H9 (cell line): ENCODE measurements around the gene ZNF521. TPM values are rescaled to one million over a fixed set of nuclear protein-coding genes. Genes with fewer than 3 reads are reported as not detected.

Experiments
- DNase-seq: peaks from one replicate; pipeline ENCODE4 v3.0.0-alpha.2; 2017
- H2AFZ ChIP-seq: one replicate; pipeline ENCODE4 v1.6.1; 2013; ENCODE audit warnings: mild to moderate bottlenecking, low read length, control low read depth, moderate library complexity
- H2AK5ac ChIP-seq: 2 replicates; pipeline ENCODE4 v1.6.1; 2013; ENCODE audit warnings: low read length, control low read depth, mixed read lengths; ENCODE audit not compliant: insufficient read length
- H2BK120ac ChIP-seq: one replicate; pipeline ENCODE4 v1.6.1; 2013; ENCODE audit warnings: low read depth, mild to moderate bottlenecking, low read length, control low read depth, inconsistent platforms; ENCODE audit not compliant: poor library complexity, severe bottlenecking
- H2BK12ac ChIP-seq: 2 replicates; pipeline ENCODE4 v1.6.1; 2013; ENCODE audit warnings: low read length, control low read depth, mixed read lengths, low read depth; ENCODE audit not compliant: insufficient read length
- H2BK15ac ChIP-seq: 2 replicates; pipeline ENCODE4 v1.6.1; 2013; ENCODE audit warnings: low read depth, low read length, control low read depth
- H2BK20ac ChIP-seq: one replicate; pipeline ENCODE4 v1.6.1; 2013; ENCODE audit warnings: low read depth, mild to moderate bottlenecking, low read length, control low read depth, inconsistent platforms; ENCODE audit not compliant: poor library complexity, severe bottlenecking
- H2BK5ac ChIP-seq: 2 replicates; pipeline ENCODE4 v1.6.1; 2013; ENCODE audit warnings: low read length, control low read depth, mixed read lengths; ENCODE audit not compliant: insufficient read length
- H3K14ac ChIP-seq: 2 replicates; pipeline ENCODE4 v1.6.1; 2013; ENCODE audit warnings: low read length, control low read depth; ENCODE audit not compliant: insufficient read depth
- H3K18ac ChIP-seq: 2 replicates; pipeline ENCODE4 v1.6.1; 2013; ENCODE audit warnings: low read depth, mild to moderate bottlenecking, mixed read lengths, low read length, control low read depth; ENCODE audit not compliant: insufficient read length
- H3K23ac ChIP-seq: 2 replicates; pipeline ENCODE4 v1.6.1; 2013; ENCODE audit warnings: low read length, control low read depth, mixed read lengths, low read depth; ENCODE audit not compliant: insufficient read length
- H3K23me2 ChIP-seq: 2 replicates; pipeline ENCODE4 v1.6.1; 2013; ENCODE audit warnings: low read depth, mild to moderate bottlenecking, mixed read lengths, low read length, control low read depth; ENCODE audit not compliant: insufficient read length, poor library complexity, severe bottlenecking
- H3K27ac ChIP-seq: 2 replicates; pipeline ENCODE4 v1.5.1; 2013; ENCODE audit warnings: low read length, control low read depth, mixed read lengths, low read depth; ENCODE audit not compliant: insufficient read length
- H3K27me3 ChIP-seq: 2 replicates; pipeline ENCODE4 v1.6.1; 2013; ENCODE audit warnings: low read length, control low read depth, inconsistent platforms; ENCODE audit not compliant: insufficient read depth
- H3K4ac ChIP-seq: 2 replicates; pipeline ENCODE4 v1.6.1; 2013; ENCODE audit warnings: low read depth, mild to moderate bottlenecking, control low read depth, inconsistent platforms, low read length, moderate library complexity
- H3K4me1 ChIP-seq: 2 replicates; pipeline ENCODE4 v1.6.1; 2013; ENCODE audit warnings: low read length, control low read depth, inconsistent platforms; ENCODE audit not compliant: insufficient read depth
- H3K4me2 ChIP-seq: 2 replicates; pipeline ENCODE4 v1.6.1; 2013; ENCODE audit warnings: low read length, control low read depth, mixed read lengths; ENCODE audit not compliant: insufficient read length, insufficient read depth
- H3K56ac ChIP-seq: 2 replicates; pipeline ENCODE4 v1.6.1; 2013; ENCODE audit warnings: low read depth, mild to moderate bottlenecking, mixed read lengths, low read length, control low read depth; ENCODE audit not compliant: insufficient read length
- H3K79me1 ChIP-seq: 2 replicates; pipeline ENCODE4 v1.6.1; 2013; ENCODE audit warnings: low read depth, mild to moderate bottlenecking, moderate library complexity, low read length, control low read depth, inconsistent platforms; ENCODE audit not compliant: insufficient read depth, poor library complexity, severe bottlenecking
- H3K79me2 ChIP-seq: 2 replicates; pipeline ENCODE4 v1.6.1; 2013; ENCODE audit warnings: low read length, control low read depth, inconsistent platforms; ENCODE audit not compliant: insufficient read depth
- H3K9ac ChIP-seq: 2 replicates; pipeline ENCODE4 v1.6.1; 2013; ENCODE audit warnings: low read length, control low read depth, mixed read lengths; ENCODE audit not compliant: insufficient read length; ENCODE audit errors: extremely low read depth
- H3K9me3 ChIP-seq: one replicate; pipeline ENCODE4 v1.6.1; 2013; ENCODE audit warnings: low read depth, low read length, inconsistent platforms; ENCODE audit not compliant: control insufficient read depth
- H3T11ph ChIP-seq: one replicate; pipeline ENCODE4 v1.6.1; 2013; ENCODE audit warnings: mild to moderate bottlenecking, low read length, control low read depth, inconsistent platforms
- H4K20me1 ChIP-seq: one replicate; pipeline ENCODE4 v1.6.1; 2013; ENCODE audit not compliant: control insufficient read depth, insufficient read length, insufficient read depth
- H4K5ac ChIP-seq: 2 replicates; pipeline ENCODE4 v1.6.1; 2013; ENCODE audit warnings: low read depth, mild to moderate bottlenecking, mixed read lengths, low read length, control low read depth; ENCODE audit not compliant: insufficient read length
- H4K8ac ChIP-seq: replicated peaks from 2 replicates; pipeline ENCODE4 v1.6.1; 2013; ENCODE audit warnings: low read length, control low read depth, mixed read lengths, low read depth; ENCODE audit not compliant: insufficient read length
- H4K91ac ChIP-seq: 2 replicates; pipeline ENCODE4 v1.6.1; 2013; ENCODE audit warnings: low read depth, mild to moderate bottlenecking, moderate library complexity, mixed read lengths, low read length, control low read depth; ENCODE audit not compliant: insufficient read length
- H3K27ac Mint-ChIP-seq, 3 experiments: 2 replicates in 2 of 3; 3 replicates in 1 of 3; pipeline ENCODE4 v1.8.0; 2020 to 2021; ENCODE audit warnings: mixed read lengths in 3 of 3, mild to moderate bottlenecking in 1 of 3, moderate library complexity in 1 of 3
- H3K27me3 Mint-ChIP-seq: 2 replicates; pipeline ENCODE4 v1.8.0; 2021; ENCODE audit warnings: low read depth, mild to moderate bottlenecking, moderate library complexity, mixed read lengths
- H3K36me3 Mint-ChIP-seq, 3 experiments: 2 replicates in 2 of 3; 3 replicates in 1 of 3; pipeline ENCODE4 v1.8.0; 2020 to 2021; ENCODE audit warnings: low read depth in 3 of 3, mixed read lengths in 3 of 3; ENCODE audit not compliant: insufficient read depth in 1 of 3
- H3K4me1 Mint-ChIP-seq, 2 experiments: 2 replicates each; pipeline ENCODE4 v1.8.0; 2020; ENCODE audit warnings: mixed read lengths in 2 of 2
- H3K4me3 Mint-ChIP-seq, 2 experiments: 2 replicates in 1 of 2; 3 replicates in 1 of 2; pipeline ENCODE4 v1.8.0; 2020 to 2021; ENCODE audit warnings: mild to moderate bottlenecking in 2 of 2, mixed read lengths in 2 of 2, moderate library complexity in 1 of 2
- H3K9me3 Mint-ChIP-seq, 2 experiments: 2 replicates in 1 of 2; 3 replicates in 1 of 2; pipeline ENCODE4 v1.8.0; 2020; ENCODE audit warnings: mild to moderate bottlenecking in 2 of 2, mixed read lengths in 2 of 2, moderate library complexity in 1 of 2
- WGBS: extraction: QIAGEN DNeasy Blood & Tissue Kit; methylation state at CpG from one replicate; pipeline ENCODE4 v1.1.7; 2013; ENCODE audit warnings: missing lambda C conversion rate, low lambda C conversion rate, mixed read lengths; ENCODE audit not compliant: insufficient read length; ENCODE audit errors: extremely low coverage; 5-methylcytosine and 5-hydroxymethylcytosine counted together
- total RNA-seq: library from RNA; stranded (reverse); gene quantifications from 2 replicates; pipeline ENCODE4 v1.2.1, GENCODE V29; 2021
- TF ChIP-seq, protein P1 (sequence below): fragments of 200-600 bp; sonication (generic); conservative IDR thresholded peaks from 3 replicates; pipeline ENCODE4 v1.8.0; 2021; ENCODE audit warnings: antibody characterized with exemption, mild to moderate bottlenecking

Gene ZNF521
- total RNA-seq, 1 experiment from 2014 or later, result 3.3 TPM

DNA sequence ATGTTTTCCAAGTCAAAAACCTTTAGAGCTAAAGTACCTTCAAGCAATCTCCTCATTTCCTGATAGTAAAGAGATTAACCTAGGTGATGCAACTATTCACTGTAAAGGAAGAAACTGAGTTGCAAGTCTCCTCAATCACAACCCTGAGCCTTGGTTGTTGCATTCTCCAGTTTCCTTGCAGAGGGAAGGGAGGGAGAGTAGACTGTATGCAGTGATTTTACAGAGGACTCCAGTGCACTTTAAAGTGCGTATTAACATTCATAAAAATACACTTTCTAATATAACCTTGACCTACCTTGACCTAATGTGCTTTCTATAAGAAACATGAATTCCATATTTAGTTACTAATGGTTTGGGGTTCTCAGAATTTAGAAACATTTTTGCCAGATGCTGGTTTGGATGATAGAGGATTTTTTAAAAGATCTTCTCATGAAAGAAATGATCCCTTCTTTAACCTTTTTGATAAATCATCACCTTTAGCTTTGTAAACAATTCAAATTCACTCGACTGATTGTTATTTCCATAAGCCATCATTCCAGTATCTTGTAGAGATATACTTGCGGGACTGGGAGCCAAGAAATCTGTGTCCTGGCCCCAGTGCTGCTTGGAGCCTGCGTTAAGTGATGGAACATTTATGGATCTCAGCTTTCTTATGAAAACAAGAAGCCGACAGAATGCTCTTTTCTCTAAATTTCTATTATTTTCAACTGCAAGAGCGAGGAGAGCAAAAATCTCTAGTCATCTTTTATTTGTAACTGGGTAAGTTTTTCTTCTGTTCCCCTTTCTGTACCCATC lies 228.3 kb downstream of the ZNF521 start:
- H3K4me1 Mint-ChIP-seq, result peaks cover 0 to 6% of the 10 kb centered on the region in 2 experiments; a peak in 1 of 4 replicates
- H3K4me3 Mint-ChIP-seq, result no peak overlapping the region
- H3K9me3 Mint-ChIP-seq, result peaks cover 0 to 11% of the 10 kb centered on the region in 2 experiments; a peak in 4 of 5 replicates
- Histone ChIP-seq H3K79me1 (no peaks in the 10 kb centered on the region), H3K27me3 (no peaks in the 10 kb centered on the region), H3K14ac (no peak overlapping the region), H2BK120ac (no peak overlapping the region), H3K9ac (no peak overlapping the region), H4K8ac (no peak overlapping the region), H2AK5ac (no peak overlapping the region), H2BK12ac (no peak overlapping the region), H3K4me2 (no peak overlapping the region), H2BK20ac (no peak overlapping the region), H3K4me1 (no peaks in the 10 kb centered on the region), H2BK5ac (no peak overlapping the region), H3K4ac (no peak overlapping the region), H3K27ac (no peak overlapping the region), H4K20me1 (no peaks in the 10 kb centered on the region), H3K23ac (no peak overlapping the region), H3K9me3 (no peaks in the 10 kb centered on the region), H3K56ac (no peak overlapping the region), H3K23me2 (no peaks in the 10 kb centered on the region), H3K79me2 (no peaks in the 10 kb centered on the region), H3T11ph (no peak overlapping the region), H2AFZ (no peak overlapping the region), H4K5ac (no peak overlapping the region), H4K91ac (no peak overlapping the region), H2BK15ac (no peak overlapping the region), H3K18ac (no peak overlapping the region)
- WGBS, result no CpG with 5 or more reads among the region's 6 CpGs
- peaks cover 2% of the 10 kb centered on the region; the same call in 1 of the 2 replicates for H3K27me3 Mint-ChIP-seq
- TF ChIP-seq, protein P1, sequence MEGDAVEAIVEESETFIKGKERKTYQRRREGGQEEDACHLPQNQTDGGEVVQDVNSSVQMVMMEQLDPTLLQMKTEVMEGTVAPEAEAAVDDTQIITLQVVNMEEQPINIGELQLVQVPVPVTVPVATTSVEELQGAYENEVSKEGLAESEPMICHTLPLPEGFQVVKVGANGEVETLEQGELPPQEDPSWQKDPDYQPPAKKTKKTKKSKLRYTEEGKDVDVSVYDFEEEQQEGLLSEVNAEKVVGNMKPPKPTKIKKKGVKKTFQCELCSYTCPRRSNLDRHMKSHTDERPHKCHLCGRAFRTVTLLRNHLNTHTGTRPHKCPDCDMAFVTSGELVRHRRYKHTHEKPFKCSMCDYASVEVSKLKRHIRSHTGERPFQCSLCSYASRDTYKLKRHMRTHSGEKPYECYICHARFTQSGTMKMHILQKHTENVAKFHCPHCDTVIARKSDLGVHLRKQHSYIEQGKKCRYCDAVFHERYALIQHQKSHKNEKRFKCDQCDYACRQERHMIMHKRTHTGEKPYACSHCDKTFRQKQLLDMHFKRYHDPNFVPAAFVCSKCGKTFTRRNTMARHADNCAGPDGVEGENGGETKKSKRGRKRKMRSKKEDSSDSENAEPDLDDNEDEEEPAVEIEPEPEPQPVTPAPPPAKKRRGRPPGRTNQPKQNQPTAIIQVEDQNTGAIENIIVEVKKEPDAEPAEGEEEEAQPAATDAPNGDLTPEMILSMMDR, result no peak
- no peak overlapping the region for H3K27ac Mint-ChIP-seq
- peaks cover 0 to 13% (median 5%) of the 10 kb centered on the region in 3 experiments; a peak in 5 of 7 replicates for H3K36me3 Mint-ChIP-seq
- DNase-seq, result no peak
